ENCODE results near the gene GALNT5.

DNA sequence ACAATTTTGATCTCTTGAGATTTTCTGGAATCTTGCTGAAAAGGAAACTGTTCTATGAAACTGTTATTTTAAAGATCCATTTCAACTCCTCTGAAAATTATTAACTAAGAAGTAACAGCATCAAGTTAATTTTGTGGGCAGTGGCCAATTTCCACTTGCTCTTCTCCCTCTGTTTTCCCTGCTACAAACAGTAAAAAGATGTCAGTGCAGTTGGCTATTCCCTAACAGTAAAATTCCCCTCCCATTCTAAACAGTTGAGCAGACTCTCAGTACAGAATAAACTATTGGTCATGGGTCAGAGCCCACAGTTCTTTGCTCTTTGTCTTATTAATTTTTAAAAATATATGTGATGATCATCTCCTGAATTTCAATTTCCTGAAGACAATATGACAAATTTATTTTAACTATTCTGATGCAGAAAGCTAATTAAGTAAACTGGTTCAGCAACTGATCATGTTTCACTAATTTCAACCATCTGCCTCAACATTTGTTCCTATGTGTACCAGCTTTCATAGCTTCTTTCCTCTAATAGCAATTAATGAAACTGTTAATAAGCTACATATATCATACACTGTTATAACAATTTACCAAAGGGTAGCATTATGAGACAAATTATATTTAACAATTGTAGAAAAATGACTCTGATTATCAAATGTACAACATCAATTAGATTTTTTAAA is 41.1 kb upstream of the GALNT5 start:
- TF ChIP-seq CTCF (conservative IDR thresholded peaks at IDR 0.05; ENCODE audit: low read depth, low read length) (no peak), EZH2 (IDR thresholded peaks at IDR 0.05; ENCODE audit: borderline replicate concordance, low read depth, low read length, poor library complexity, severe bottlenecking) (no peak)

Data from A673 (cell line).